CD4-positive, CD25-positive, alpha-beta regulatory T cell (primary cell): ENCODE results near the gene LRGUK. TPM values are rescaled to one million over a fixed set of nuclear protein-coding genes. Genes with fewer than 3 reads are reported as not detected.

Source experiments
- ATAC-seq, 2 donors: fragments of 150-1000 bp; cut with Tn5 transposase; one replicate each; pipeline ENCODE4 v1.10.0; 2021; ENCODE audit warnings: low read depth in 2 of 2, moderate number of reproducible peaks in 2 of 2, moderate library complexity in 1 of 2
- DNase-seq, 3 donors: peaks; one replicate each; pipeline versions ENCODE4 v3.0.0 to v3.0.0-alpha.2; 2012 to 2022; ENCODE audit warnings: mixed read lengths in 1 of 3
- H3K27ac ChIP-seq: one replicate; pipeline ENCODE4 v1.7.0; 2013; ENCODE audit warnings: mild to moderate bottlenecking, low read length; ENCODE audit not compliant: insufficient read depth, poor library complexity, severe bottlenecking
- H3K27me3 ChIP-seq: one replicate; pipeline ENCODE4 v1.7.0; 2013; ENCODE audit warnings: low read length; ENCODE audit not compliant: control insufficient read depth, insufficient read depth
- H3K36me3 ChIP-seq: one replicate; pipeline ENCODE4 v1.7.0; 2013; ENCODE audit warnings: mild to moderate bottlenecking, low read length, moderate library complexity; ENCODE audit not compliant: control insufficient read depth, insufficient read depth
- H3K4me1 ChIP-seq: 2 replicates; pipeline ENCODE4 v1.7.0; 2013; ENCODE audit warnings: mild to moderate bottlenecking, low read length; ENCODE audit not compliant: insufficient read depth, control insufficient read depth, poor library complexity, severe bottlenecking
- H3K4me3 ChIP-seq: one replicate; pipeline ENCODE4 v1.7.0; 2013; ENCODE audit warnings: low read depth, mild to moderate bottlenecking, low read length, moderate library complexity
- H3K9me3 ChIP-seq, 2 experiments: 1 replicate in 1 of 2; 2 replicates in 1 of 2; pipeline ENCODE4 v1.7.0; 2013; ENCODE audit warnings: low read length in 2 of 2, mild to moderate bottlenecking in 1 of 2, moderate library complexity in 1 of 2; ENCODE audit not compliant: control insufficient read depth in 2 of 2
- H3K27ac Mint-ChIP-seq, 3 donors: one replicate each; pipeline ENCODE4 v1.8.0; 2020 to 2022; ENCODE audit warnings: mild to moderate bottlenecking in 3 of 3, mixed read lengths in 3 of 3, moderate library complexity in 2 of 3
- H3K27me3 Mint-ChIP-seq: one replicate; pipeline ENCODE4 v1.8.0; 2022; ENCODE audit warnings: mild to moderate bottlenecking, mixed read lengths
- H3K36me3 Mint-ChIP-seq: one replicate; pipeline ENCODE4 v1.8.0; 2020; ENCODE audit warnings: mixed read lengths
- H3K4me1 Mint-ChIP-seq, 4 donors: one replicate each; pipeline ENCODE4 v1.8.0; 2020 to 2022; ENCODE audit warnings: mixed read lengths in 4 of 4, mild to moderate bottlenecking in 1 of 4
- H3K4me3 Mint-ChIP-seq, 4 donors: one replicate each; pipeline ENCODE4 v1.8.0; 2020 to 2022; ENCODE audit warnings: mild to moderate bottlenecking in 4 of 4, mixed read lengths in 4 of 4, moderate library complexity in 3 of 4
- H3K9me3 Mint-ChIP-seq, 7 donors: one replicate each; pipeline ENCODE4 v1.8.0; 2020 to 2022; ENCODE audit warnings: mixed read lengths in 7 of 7, mild to moderate bottlenecking in 3 of 7, moderate library complexity in 2 of 7
- polyA plus RNA-seq, 4 donors: library from polyadenylated mRNA; unstranded; fragments of 300-500 nt; fragmentation: Illumina TruSeq; gene quantifications; one replicate each; pipeline ENCODE4 v1.2.3, GENCODE V29; 2021
- total RNA-seq: library from RNA; stranded (reverse); gene quantifications from one replicate; pipeline ENCODE4 v1.2.3, GENCODE V29; 2022

LRGUK gene
- total and polyA plus RNA-seq, 5 donors from 2014 or later: 0.47 TPM; not detected in 4

- Mint-ChIP-seq H3K4me1 (no peaks in the 10 kb centered on the region), H3K4me3 (no peak overlapping the region), H3K36me3 (no peaks in the 10 kb centered on the region), H3K27ac (no peak overlapping the region), H3K27me3 (peaks cover 16% of the 10 kb centered on the region), H3K9me3 (peaks cover 0 to 2% (median 0%) of the 10 kb centered on the region in 7 donors)
- Histone ChIP-seq H3K27me3 (no peaks in the 10 kb centered on the region), H3K9me3 (no peaks in the 10 kb centered on the region), H3K4me3 (no peak overlapping the region), H3K36me3 (no peaks in the 10 kb centered on the region), H3K27ac (no peak overlapping the region), H3K4me1 (no peaks in the 10 kb centered on the region)
- DNase-seq (no peak), ATAC-seq (no peak)
These were observed 28.1 kb downstream of the LRGUK start for GRCh38 chr7:134155206-134155605.

- Mint-ChIP-seq H3K9me3 (peaks cover 0 to 2% (median 0%) of the 10 kb centered on the region in 7 donors), H3K36me3 (no peaks in the 10 kb centered on the region), H3K27me3 (peaks cover 16% of the 10 kb centered on the region), H3K4me1 (no peaks in the 10 kb centered on the region), H3K27ac (no peak overlapping the region), H3K4me3 (no peak overlapping the region)
- DNase-seq (no peak), ATAC-seq (no peak)
- no peaks in the 10 kb centered on the region for H3K9me3 ChIP-seq
- H3K27ac ChIP-seq: no peak overlapping the region
- no peak overlapping the region for H3K4me3 ChIP-seq
- no peaks in the 10 kb centered on the region for H3K36me3 ChIP-seq
- H3K4me1 ChIP-seq: no peaks in the 10 kb centered on the region
- no peaks in the 10 kb centered on the region for H3K27me3 ChIP-seq
These were observed 28.7 kb downstream of the LRGUK start for GRCh38 chr7:134155871-134156270.

GRCh38 chr7:134165252-134165651 is 38.1 kb downstream of the LRGUK start:
- H3K36me3 Mint-ChIP-seq: no peaks in the 10 kb centered on the region

GRCh38 chr7:134167250-134167649 is 40.1 kb downstream of the LRGUK start:
- Mint-ChIP-seq H3K36me3 (no peaks in the 10 kb centered on the region), H3K27ac (no peak overlapping the region), H3K27me3 (no peaks in the 10 kb centered on the region), H3K9me3 (no peaks in the 10 kb centered on the region), H3K4me3 (no peak overlapping the region), H3K4me1 (no peaks in the 10 kb centered on the region)
- Histone ChIP-seq H3K9me3 (no peaks in the 10 kb centered on the region), H3K4me1 (no peaks in the 10 kb centered on the region), H3K27ac (no peak overlapping the region), H3K27me3 (no peaks in the 10 kb centered on the region), H3K4me3 (no peak overlapping the region), H3K36me3 (no peaks in the 10 kb centered on the region)
- DNase-seq (no peak), ATAC-seq (no peak)

More at GRCh38 chr7:134165252-134165651, 38.1 kb downstream of the LRGUK start:
- no peak overlapping the region for H3K27ac ChIP-seq
- no peak overlapping the region for H3K4me3 ChIP-seq
- Mint-ChIP-seq H3K4me1 (no peaks in the 10 kb centered on the region), H3K27me3 (no peaks in the 10 kb centered on the region), H3K27ac (no peak overlapping the region), H3K9me3 (no peaks in the 10 kb centered on the region), H3K4me3 (no peak overlapping the region)
- no peaks in the 10 kb centered on the region for H3K36me3 ChIP-seq
- DNase-seq (no peak), ATAC-seq (no peak)
- H3K9me3 ChIP-seq: no peaks in the 10 kb centered on the region
- H3K4me1 ChIP-seq: no peaks in the 10 kb centered on the region
- no peaks in the 10 kb centered on the region for H3K27me3 ChIP-seq

GRCh38 chr7:134167841-134168240 is 40.7 kb downstream of the LRGUK start:
- DNase-seq (no peak), ATAC-seq (no peak)
- H3K4me1 ChIP-seq: no peaks in the 10 kb centered on the region
- H3K4me3 ChIP-seq: no peak overlapping the region
- H3K27me3 ChIP-seq: no peaks in the 10 kb centered on the region
- Mint-ChIP-seq H3K9me3 (no peaks in the 10 kb centered on the region), H3K4me3 (no peak overlapping the region), H3K27me3 (no peaks in the 10 kb centered on the region), H3K4me1 (no peaks in the 10 kb centered on the region), H3K27ac (no peak overlapping the region), H3K36me3 (no peaks in the 10 kb centered on the region)
- no peaks in the 10 kb centered on the region for H3K9me3 ChIP-seq
- no peak overlapping the region for H3K27ac ChIP-seq
- no peaks in the 10 kb centered on the region for H3K36me3 ChIP-seq

GRCh38 chr7:134174795-134175261 is 47.7 kb downstream of the LRGUK start:
- H3K9me3 Mint-ChIP-seq: no peaks in the 10 kb centered on the region
- no peak overlapping the region for H3K27ac Mint-ChIP-seq
- peak; percentile 58 to 66 for ATAC-seq

DNA sequence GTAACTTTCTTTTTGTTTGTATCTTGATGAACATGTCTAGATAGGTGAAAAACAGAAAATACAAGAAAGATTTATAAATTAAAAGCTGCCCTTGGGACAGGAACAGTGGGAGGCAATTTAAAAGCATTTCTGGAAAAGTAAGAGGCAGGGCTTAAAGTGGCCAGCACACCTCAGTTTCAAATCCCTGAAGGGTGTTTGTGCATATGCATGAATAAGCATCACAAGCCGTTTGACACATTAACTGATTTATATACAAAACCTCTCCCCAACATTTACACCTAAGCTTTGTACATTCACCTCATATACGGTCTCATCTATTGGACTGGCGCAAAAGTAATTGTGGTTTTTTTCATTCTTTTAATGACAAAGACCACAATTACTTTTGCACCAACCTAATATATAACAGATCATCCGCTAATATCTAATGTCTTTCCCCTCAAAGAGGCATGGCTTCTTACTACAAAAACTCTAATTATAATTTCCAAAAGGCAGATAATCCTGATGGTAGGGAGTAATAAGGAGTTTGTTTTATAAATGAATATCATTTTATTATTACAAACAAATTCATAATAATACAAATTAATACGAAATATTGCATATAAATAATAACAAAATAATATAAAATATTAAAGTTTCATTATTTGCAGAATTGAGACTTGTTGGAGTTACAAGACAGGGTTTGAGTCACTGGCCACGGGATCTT is 48.3 kb downstream of the LRGUK start:
- no peaks in the 10 kb centered on the region for H3K36me3 Mint-ChIP-seq
- peaks cover 0 to 15% (median under 1%) of the 10 kb centered on the region in 4 donors for H3K4me1 Mint-ChIP-seq
- Histone ChIP-seq H3K27me3 (no peaks in the 10 kb centered on the region), H3K27ac (no peak overlapping the region), H3K4me1 (no peaks in the 10 kb centered on the region), H3K36me3 (no peaks in the 10 kb centered on the region), H3K4me3 (no peak overlapping the region), H3K9me3 (no peaks in the 10 kb centered on the region)
- no peak overlapping the region for H3K4me3 Mint-ChIP-seq
- ATAC-seq: no peak
- no peaks in the 10 kb centered on the region for H3K9me3 Mint-ChIP-seq
- no peak overlapping the region for H3K27ac Mint-ChIP-seq
- no peak for DNase-seq
- H3K27me3 Mint-ChIP-seq: no peaks in the 10 kb centered on the region

More at GRCh38 chr7:134174795-134175261, 47.7 kb downstream of the LRGUK start:
- peak in 1 of 3 donors; percentile 54 for DNase-seq
- H3K36me3 Mint-ChIP-seq: no peaks in the 10 kb centered on the region
- Histone ChIP-seq H3K27me3 (no peaks in the 10 kb centered on the region), H3K36me3 (no peaks in the 10 kb centered on the region), H3K9me3 (no peaks in the 10 kb centered on the region), H3K4me3 (no peak overlapping the region), H3K4me1 (no peaks in the 10 kb centered on the region), H3K27ac (no peak overlapping the region)
- H3K4me1 Mint-ChIP-seq: peaks cover 0 to 15% (median under 1%) of the 10 kb centered on the region in 4 donors
- no peak overlapping the region for H3K4me3 Mint-ChIP-seq
- no peaks in the 10 kb centered on the region for H3K27me3 Mint-ChIP-seq

DNA sequence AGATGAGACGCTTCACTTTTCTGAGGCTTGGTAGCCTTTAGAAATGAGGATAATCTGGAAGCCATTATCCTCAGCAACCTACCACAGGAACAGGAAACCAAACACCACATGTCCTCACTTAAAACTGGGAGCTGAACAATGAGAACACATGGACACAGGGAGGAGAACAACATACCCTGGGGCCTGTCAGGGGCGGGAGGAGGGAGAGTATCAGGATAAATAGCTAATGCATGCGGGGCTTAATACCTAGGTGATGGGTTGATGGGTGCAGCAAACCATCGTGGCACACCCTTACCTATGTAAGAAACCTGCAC is 48.9 kb downstream of the LRGUK start:
- H3K4me3 ChIP-seq: no peak overlapping the region
- H3K9me3 ChIP-seq: no peaks in the 10 kb centered on the region
- no peaks in the 10 kb centered on the region for H3K4me1 ChIP-seq
- H3K27me3 ChIP-seq: no peaks in the 10 kb centered on the region
- Mint-ChIP-seq H3K4me3 (no peak overlapping the region), H3K27me3 (no peaks in the 10 kb centered on the region), H3K27ac (no peak overlapping the region), H3K36me3 (no peaks in the 10 kb centered on the region), H3K4me1 (peaks cover 0 to 15% (median under 1%) of the 10 kb centered on the region in 4 donors), H3K9me3 (no peaks in the 10 kb centered on the region)
- ATAC-seq (no peak), DNase-seq (no peak)
- H3K27ac ChIP-seq: no peak overlapping the region
- H3K36me3 ChIP-seq: no peaks in the 10 kb centered on the region
